Islet of Langerhans (tissue), 1 donor: Measurements from ENCODE around the gene HK1.
A peak's percentile ranks its signal among the peaks of the same experiment; 100 is the strongest.
"Not testable (repeated sequence)": the region's sequence is repeated elsewhere in the genome, so short reads cannot be mapped to it uniquely, and the experiment has no call there.

Experiments
- FAIRE-seq: peaks from one replicate; lab custom pipeline; 2011; peaks lifted over from hg19 to GRCh38; lab: Jason Lieb, UNC

HK1 gene

DNA sequence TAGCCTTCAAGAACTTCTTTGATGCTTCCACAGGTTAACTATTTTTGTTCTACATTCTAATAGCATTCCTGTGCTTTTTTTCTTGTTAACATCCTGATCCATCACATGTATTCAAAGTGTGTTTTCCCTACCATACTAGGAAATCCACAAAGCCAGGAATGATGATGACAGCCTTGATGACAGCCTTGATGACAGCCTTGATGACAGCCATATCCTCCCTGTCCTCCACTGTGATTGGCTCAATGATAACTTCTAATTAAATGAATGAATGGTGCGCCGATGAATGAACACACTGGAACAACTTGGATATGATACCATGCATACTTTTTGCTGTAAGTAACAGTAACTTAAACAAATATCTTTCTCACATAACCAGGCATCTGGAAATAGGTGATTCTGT lies 146.7 kb downstream of the HK1 start:
- no peak for FAIRE-seq

- FAIRE-seq, result no peak
These were observed 147.4 kb downstream of the HK1 start for GRCh38 chr10:69425511-69426298.

DNA sequence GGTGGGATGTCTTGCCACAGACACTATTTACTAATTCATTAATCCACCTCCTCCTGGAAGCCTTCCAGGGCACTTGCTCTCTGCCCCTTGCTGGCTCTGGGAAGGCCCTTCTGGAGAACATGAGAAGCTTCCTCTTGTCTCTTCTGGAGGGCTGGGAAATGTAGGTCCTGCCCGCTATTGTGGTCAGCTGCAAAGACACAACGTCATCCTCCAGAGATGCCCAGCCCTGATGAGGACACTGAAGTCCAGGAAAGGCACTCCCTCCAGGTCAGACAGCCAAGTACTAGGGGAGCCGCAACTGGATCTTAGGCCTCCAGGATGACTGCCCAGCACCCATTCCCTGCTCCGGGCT lies 148.1 kb downstream of the HK1 start:
- FAIRE-seq, result no peak

GRCh38 chr10:69428165-69428564 lies 149.9 kb downstream of the HK1 start:
- no peak for FAIRE-seq

- no peak for FAIRE-seq
These were observed 155.9 kb downstream of the HK1 start for GRCh38 chr10:69434169-69434568.

DNA sequence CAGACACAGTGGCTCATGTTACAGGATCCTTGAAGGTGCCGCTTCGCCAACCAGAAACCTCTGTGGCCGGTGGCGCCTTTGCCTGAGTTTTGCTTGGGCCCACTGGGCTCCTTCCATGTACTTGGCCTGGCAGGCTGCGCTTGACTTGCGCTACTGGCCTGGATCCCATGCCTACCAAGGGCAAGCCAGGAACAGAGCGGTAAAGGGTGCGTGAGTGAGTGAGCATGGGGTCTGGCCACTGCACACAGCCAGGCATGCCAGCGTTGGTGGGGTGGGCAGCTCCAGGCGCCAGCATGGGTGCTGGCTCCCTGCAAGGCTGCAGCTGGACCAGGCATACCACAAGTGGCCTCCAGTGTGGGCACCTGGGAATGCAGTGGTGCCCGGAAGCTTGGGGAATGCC lies 156.6 kb downstream of the HK1 start:
- FAIRE-seq, result no peak

DNA sequence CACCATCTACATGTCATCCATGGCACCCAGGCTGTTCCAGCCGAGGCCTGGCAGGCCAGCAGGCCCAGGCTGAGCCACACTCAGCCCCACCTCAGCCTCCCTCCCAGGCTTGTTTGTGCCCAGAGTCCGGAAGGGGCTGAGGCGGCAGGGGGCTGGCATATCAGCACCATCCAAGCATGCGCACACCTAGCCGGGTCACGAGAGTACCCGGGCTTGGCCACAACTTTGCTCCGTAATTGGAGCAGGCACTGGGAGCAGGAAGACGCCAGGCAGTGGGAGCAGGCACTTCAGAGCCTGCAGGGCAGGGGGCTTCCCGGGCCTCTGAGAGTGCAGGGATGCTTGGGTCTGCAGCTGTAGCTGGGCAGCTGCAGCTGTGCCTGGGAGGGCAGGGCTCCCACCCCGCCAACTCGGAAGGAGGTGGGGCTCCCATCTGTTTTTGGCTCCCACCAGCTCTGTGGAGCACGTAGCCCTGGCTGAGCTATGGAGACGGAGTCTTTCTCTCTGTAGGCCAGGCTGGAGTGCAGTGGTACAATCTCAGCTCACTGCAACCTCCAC lies 157.7 kb downstream of the HK1 start:
- FAIRE-seq, result no peak

GRCh38 chr10:69437321-69438259 lies 159.3 kb downstream of the HK1 start:
- no peak for FAIRE-seq

GRCh38 chr10:69438536-69439349 lies 160.4 kb downstream of the HK1 start:
- peak; percentile 64 for FAIRE-seq

GRCh38 chr10:69439350-69439739 lies 161.0 kb downstream of the HK1 start:
- no peak for FAIRE-seq

DNA sequence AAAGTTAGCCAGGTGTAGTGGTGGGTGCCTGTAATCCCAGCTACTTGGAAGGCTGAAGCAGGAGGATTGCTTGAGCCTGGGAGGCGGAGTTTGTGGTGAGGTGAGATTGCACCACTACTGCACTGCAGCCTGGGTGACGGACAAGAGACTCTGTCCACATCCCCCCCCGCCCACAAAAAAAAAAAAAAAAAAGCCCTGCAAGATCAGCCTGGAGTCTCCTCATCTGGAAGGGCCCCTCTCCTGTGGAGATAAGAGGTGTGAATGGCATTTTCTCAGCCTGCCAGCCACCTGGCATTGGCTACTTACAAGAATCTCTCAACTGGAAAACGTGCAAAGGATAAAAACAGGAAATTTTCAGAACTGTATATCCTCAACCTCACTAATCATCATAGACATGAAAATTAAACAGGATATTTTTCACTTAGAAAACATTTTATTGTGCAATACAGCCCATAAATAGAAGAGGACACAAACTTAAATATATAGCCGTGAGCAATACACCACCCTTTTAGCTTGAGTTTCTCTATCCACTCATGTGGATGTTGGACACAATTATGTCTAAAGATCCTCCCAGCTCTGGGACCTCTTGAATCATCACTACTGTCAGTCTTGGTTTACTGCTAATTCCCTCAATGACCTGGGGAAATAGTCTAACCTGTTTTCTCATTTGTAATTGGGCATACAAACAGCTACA lies 161.7 kb downstream of the HK1 start:
- FAIRE-seq, result no peak

DNA sequence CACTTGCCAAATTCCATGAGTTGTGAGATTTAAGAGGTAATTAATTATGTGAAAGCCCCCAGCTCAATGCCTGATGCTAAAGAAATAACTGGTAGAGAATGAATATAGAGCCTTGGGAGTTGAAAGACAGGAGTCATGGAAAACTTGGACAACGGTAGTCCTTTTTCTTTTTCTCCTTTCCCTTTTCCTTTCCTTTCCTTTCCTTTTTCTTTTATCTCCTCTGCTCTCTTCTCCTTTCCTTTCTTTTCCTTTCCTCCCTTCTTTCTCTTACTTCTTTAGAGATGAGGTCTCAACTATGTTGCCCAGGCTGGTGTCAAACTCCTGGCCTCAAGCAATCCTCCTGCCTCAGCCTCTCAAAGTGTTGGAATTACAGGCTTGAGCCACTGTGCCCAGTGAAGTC lies 165.1 kb downstream of the HK1 start:
- no peak for FAIRE-seq

- FAIRE-seq, result no peak
These were observed 166.7 kb downstream of the HK1 start for GRCh38 chr10:69445041-69445440.

DNA sequence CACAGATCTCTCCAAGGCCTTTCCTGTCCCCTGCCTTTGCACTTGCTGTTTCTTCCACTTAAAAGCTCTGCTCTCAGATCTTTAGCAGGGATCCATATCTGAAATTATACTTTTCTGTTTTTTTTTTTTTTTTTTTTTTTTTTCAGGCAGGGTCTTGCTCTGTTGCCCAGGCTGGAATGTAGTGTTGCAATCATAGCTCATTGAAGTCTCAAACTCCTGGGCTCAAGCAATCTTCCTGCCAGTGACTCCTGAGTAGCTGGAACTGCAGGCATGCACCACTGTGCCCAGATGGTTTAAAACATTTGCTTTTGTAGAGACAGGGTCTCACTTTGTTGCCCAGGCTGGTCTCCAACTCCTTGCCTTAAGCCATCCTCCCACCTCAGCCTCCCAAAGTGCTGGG lies 167.9 kb downstream of the HK1 start:
- no peak for FAIRE-seq

DNA sequence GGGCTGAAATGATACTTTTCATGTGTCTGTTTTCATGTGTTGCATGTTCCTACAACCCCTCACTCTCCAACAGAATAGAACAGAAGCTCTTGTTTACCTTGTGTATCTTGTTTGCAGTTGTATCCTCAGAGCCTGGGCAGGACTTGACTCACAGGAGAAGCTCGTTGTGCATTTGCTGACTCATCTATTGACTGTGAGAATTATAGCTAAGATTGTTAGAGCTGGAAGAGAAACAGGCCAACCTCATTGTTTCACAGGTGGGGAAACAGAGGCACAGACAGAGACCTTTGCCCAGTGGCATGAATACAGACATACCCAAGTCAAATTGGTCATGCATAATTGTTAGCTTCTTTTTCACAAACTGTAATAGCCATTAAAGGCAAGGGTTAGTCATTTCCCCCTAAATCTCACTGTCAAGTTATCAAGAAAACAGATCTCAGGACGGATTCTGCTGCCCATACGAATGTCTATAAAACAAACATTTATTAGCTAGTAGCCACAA lies 168.4 kb downstream of the HK1 start:
- FAIRE-seq, result no peak

GRCh38 chr10:69449841-69450240 lies 171.5 kb downstream of the HK1 start:
- FAIRE-seq, result no peak

GRCh38 chr10:69450395-69450794 lies 172.1 kb downstream of the HK1 start:
- FAIRE-seq, result not testable (repeated sequence)

DNA sequence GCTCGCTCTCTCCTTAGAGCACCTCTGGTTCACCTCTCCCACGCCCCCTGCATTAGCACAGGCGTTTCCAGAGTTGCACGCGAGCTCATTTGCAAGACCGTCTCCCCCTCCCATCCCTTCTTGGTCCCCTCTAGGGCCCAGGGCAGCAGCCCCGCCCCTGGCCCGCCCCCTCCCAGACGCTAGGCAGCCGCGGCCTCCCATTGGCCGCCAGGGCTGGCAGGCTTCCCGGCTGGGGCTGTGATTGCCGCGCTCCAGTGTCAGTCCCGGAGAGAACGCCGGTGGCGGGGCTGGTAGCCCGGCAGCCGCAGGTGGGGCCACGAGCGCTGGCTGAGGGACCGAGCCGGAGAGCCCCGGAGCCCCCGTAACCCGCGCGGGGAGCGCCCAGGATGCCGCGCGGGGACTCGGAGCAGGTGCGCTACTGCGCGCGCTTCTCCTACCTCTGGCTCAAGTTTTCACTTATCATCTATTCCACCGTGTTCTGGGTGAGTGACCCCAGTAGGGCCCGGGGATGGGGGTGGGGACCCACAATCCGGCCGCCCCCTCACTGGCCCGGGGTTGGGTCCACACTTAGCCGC lies 173.0 kb downstream of the HK1 start, which contains the start of gene TSPAN15:
Gene TSPAN15 (plus strand): TSS at position 257 of the 575 bp plus-strand sequence. CDS start 130 bp downstream, at position 387.
- FAIRE-seq, result no peak
